Measurements from ENCODE around the gene STON1.
"Not testable (repeated sequence)": the region's sequence is repeated elsewhere in the genome, so short reads cannot be mapped to it uniquely, and the experiment has no call there.

The STON1 gene

DNA sequence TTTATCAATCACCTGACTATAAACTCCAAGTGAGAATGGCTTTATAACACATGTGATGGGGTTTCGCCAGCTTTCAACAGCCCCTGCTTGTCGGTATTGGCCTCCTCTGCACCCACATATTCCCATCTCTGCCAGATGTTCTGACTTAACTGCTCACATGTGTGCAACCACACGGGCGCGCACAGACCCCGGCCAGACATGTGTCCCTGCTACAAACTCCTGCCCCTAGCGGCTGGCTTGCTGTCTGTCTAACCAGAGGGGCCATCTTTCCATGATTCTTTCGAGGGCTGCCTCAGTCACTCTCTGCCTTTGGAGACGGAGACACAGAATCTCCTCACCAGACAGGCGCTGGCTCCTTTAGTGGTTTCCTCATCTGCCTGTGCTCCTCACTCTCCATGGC is 15.3 kb downstream of the STON1 start:
- no CpG with 5 or more reads among the region's 10 CpGs for WGBS (ENCODE audit: insufficient coverage, insufficient read length)
- Histone ChIP-seq H3K27me3 (ENCODE audit: control insufficient read depth, insufficient read depth, low read length) (no peaks in the 10 kb centered on the region), H3K27ac (ENCODE audit: low read length) (no peak overlapping the region), H3K36me3 (ENCODE audit: control insufficient read depth, insufficient read depth, low read length) (no peaks in the 10 kb centered on the region), H3K4me1 (ENCODE audit: control insufficient read depth, insufficient read depth, low read length) (no peaks in the 10 kb centered on the region; the same call in 1 of the 2 replicates), H3K9me3 (ENCODE audit: control insufficient read depth, insufficient read depth, low read length) (no peaks in the 10 kb centered on the region; the same call in 1 of the 2 replicates), H3K4me3 (ENCODE audit: low read length) (no peak overlapping the region)
- no peak for DNase-seq (ENCODE audit: low read depth, low spot score)

GRCh38 chr2:48548840-48549239 is 18.9 kb downstream of the STON1 start:
- WGBS (ENCODE audit: insufficient coverage, insufficient read length): no CpG with 5 or more reads among the region's 5 CpGs

GRCh38 chr2:48549972-48550371 is 20.0 kb downstream of the STON1 start:
- Histone ChIP-seq H3K36me3 (ENCODE audit: control insufficient read depth, insufficient read depth, low read length) (no peaks in the 10 kb centered on the region), H3K4me1 (ENCODE audit: control insufficient read depth, insufficient read depth, low read length) (no peaks in the 10 kb centered on the region; the same call in 1 of the 2 replicates), H3K27ac (ENCODE audit: low read length) (no peak overlapping the region), H3K9me3 (ENCODE audit: control insufficient read depth, insufficient read depth, low read length) (no peaks in the 10 kb centered on the region), H3K27me3 (ENCODE audit: control insufficient read depth, insufficient read depth, low read length) (no peaks in the 10 kb centered on the region), H3K4me3 (ENCODE audit: low read length) (no peak overlapping the region)
- DNase-seq (ENCODE audit: low read depth, low spot score): no peak
- WGBS (ENCODE audit: insufficient coverage, insufficient read length): no CpG with 5 or more reads among the region's 3 CpGs

More at GRCh38 chr2:48548840-48549239, 18.9 kb downstream of the STON1 start:
- Histone ChIP-seq H3K9me3 (ENCODE audit: control insufficient read depth, insufficient read depth, low read length) (no peaks in the 10 kb centered on the region), H3K27ac (ENCODE audit: low read length) (no peak overlapping the region), H3K27me3 (ENCODE audit: control insufficient read depth, insufficient read depth, low read length) (no peaks in the 10 kb centered on the region), H3K4me3 (ENCODE audit: low read length) (no peak overlapping the region), H3K36me3 (ENCODE audit: control insufficient read depth, insufficient read depth, low read length) (no peaks in the 10 kb centered on the region), H3K4me1 (ENCODE audit: control insufficient read depth, insufficient read depth, low read length) (no peaks in the 10 kb centered on the region; the same call in 1 of the 2 replicates)
- DNase-seq (ENCODE audit: low read depth, low spot score): no peak

- H3K4me3 ChIP-seq (ENCODE audit: low read length): no peak overlapping the region
- no peaks in the 10 kb centered on the region for H3K9me3 ChIP-seq (ENCODE audit: control insufficient read depth, insufficient read depth, low read length)
- H3K27ac ChIP-seq (ENCODE audit: low read length): no peak overlapping the region
- no CpG with 5 or more reads among the region's 4 CpGs for WGBS (ENCODE audit: insufficient coverage, insufficient read length)
- no peaks in the 10 kb centered on the region for H3K4me1 ChIP-seq (ENCODE audit: control insufficient read depth, insufficient read depth, low read length)
- H3K27me3 ChIP-seq (ENCODE audit: control insufficient read depth, insufficient read depth, low read length): no peaks in the 10 kb centered on the region
- H3K36me3 ChIP-seq (ENCODE audit: control insufficient read depth, insufficient read depth, low read length): no peaks in the 10 kb centered on the region
- DNase-seq (ENCODE audit: low read depth, low spot score): no peak
Measured at GRCh38 chr2:48551548-48551947, 21.6 kb downstream of the STON1 start.

DNA sequence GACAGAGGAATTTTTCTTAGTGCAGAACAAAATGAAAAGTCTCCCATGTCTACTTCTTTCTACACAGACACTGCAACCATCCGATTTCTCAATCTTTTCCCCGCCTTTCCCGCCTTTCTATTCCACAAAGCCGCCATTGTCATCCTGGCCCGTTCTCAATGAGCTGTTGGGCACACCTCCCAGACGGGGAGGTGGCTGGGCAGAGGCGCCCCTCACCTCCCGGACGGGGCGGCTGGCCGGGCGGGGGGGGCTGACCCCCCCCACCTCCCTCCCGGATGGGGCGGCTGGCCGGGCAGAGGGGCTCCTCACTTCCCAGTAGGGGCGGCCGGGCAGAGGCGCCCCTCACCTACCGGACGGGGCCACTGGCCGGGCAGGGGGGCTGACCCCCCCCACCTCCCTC is 25.1 kb downstream of the STON1 start:
- H3K36me3 ChIP-seq (ENCODE audit: control insufficient read depth, insufficient read depth, low read length); H3K4me3 ChIP-seq (ENCODE audit: low read length); H3K27me3 ChIP-seq (ENCODE audit: control insufficient read depth, insufficient read depth, low read length); H3K9me3 ChIP-seq (ENCODE audit: control insufficient read depth, insufficient read depth, low read length); H3K27ac ChIP-seq (ENCODE audit: low read length); H3K4me1 ChIP-seq (ENCODE audit: control insufficient read depth, insufficient read depth, low read length); DNase-seq (ENCODE audit: low read depth, low spot score): not testable (repeated sequence)
- WGBS (ENCODE audit: insufficient coverage, insufficient read length): no CpG with 5 or more reads among the region's 21 CpGs

DNA sequence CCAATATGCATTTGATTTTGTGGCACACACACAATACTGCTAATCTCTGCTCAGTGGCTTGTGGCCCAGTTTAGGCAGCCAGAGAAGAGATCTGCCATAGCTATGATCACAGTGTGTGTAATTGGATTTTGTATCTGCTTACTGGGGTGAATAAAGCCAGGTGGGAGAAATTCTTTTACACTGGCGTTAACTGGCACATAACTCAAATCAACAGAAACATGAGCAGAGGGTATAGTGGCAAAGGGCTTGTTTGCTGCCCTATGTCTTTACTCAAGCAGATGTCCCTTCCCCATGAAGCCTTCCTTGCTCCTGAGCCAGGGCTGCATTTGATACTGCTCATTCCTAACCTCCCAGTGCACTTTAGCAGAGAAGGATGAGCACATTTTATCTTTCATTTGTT is 28.5 kb downstream of the STON1 start:
- WGBS (ENCODE audit: insufficient coverage, insufficient read length): no CpG with 5 or more reads among the region's 1 CpG
- Histone ChIP-seq H3K9me3 (ENCODE audit: control insufficient read depth, insufficient read depth, low read length) (no peaks in the 10 kb centered on the region), H3K36me3 (ENCODE audit: control insufficient read depth, insufficient read depth, low read length) (no peaks in the 10 kb centered on the region), H3K27me3 (ENCODE audit: control insufficient read depth, insufficient read depth, low read length) (no peaks in the 10 kb centered on the region), H3K27ac (ENCODE audit: low read length) (no peak overlapping the region), H3K4me1 (ENCODE audit: control insufficient read depth, insufficient read depth, low read length) (peaks cover 6% of the 10 kb centered on the region), H3K4me3 (ENCODE audit: low read length) (no peak overlapping the region)
- no peak for DNase-seq (ENCODE audit: low read depth, low spot score)

- no peak for DNase-seq (ENCODE audit: low read depth, low spot score)
- H3K27ac ChIP-seq (ENCODE audit: low read length): no peak overlapping the region
- H3K4me3 ChIP-seq (ENCODE audit: low read length): no peak overlapping the region
- no peaks in the 10 kb centered on the region for H3K36me3 ChIP-seq (ENCODE audit: control insufficient read depth, insufficient read depth, low read length)
- WGBS (ENCODE audit: insufficient coverage, insufficient read length): no CpG with 5 or more reads among the region's 5 CpGs
- H3K27me3 ChIP-seq (ENCODE audit: control insufficient read depth, insufficient read depth, low read length): no peaks in the 10 kb centered on the region
- H3K9me3 ChIP-seq (ENCODE audit: control insufficient read depth, insufficient read depth, low read length): no peaks in the 10 kb centered on the region
- H3K4me1 ChIP-seq (ENCODE audit: control insufficient read depth, insufficient read depth, low read length): peaks cover 6% of the 10 kb centered on the region
Measured at GRCh38 chr2:48560546-48561209, 30.7 kb downstream of the STON1 start.

DNA sequence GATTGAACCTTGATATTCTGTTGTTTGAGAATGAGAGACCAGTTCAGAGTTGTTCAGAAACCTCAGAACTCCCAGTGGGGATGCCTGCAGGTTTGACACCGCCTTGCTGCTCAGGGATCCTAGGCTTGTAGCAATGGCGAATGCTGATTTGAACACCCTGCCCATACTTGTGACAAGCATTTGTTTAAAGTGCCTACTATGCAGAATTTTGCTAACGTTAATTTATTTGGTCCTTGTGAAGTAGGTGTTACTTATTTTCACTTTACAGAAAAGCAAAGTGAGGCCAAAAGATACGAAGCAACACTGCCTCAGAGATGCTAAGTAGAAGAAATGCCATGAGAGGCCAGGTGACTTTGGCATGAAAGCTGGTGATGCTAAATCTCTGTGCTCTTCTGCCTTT is 32.3 kb downstream of the STON1 start:
- no peak overlapping the region for H3K4me3 ChIP-seq (ENCODE audit: low read length)
- H3K9me3 ChIP-seq (ENCODE audit: control insufficient read depth, insufficient read depth, low read length): no peaks in the 10 kb centered on the region
- WGBS (ENCODE audit: insufficient coverage, insufficient read length): no CpG with 5 or more reads among the region's 4 CpGs
- H3K27me3 ChIP-seq (ENCODE audit: control insufficient read depth, insufficient read depth, low read length): no peaks in the 10 kb centered on the region
- peaks cover 6% of the 10 kb centered on the region for H3K4me1 ChIP-seq (ENCODE audit: control insufficient read depth, insufficient read depth, low read length)
- no peaks in the 10 kb centered on the region for H3K36me3 ChIP-seq (ENCODE audit: control insufficient read depth, insufficient read depth, low read length)
- H3K27ac ChIP-seq (ENCODE audit: low read length): no peak overlapping the region
- DNase-seq (ENCODE audit: low read depth, low spot score): no peak

DNA sequence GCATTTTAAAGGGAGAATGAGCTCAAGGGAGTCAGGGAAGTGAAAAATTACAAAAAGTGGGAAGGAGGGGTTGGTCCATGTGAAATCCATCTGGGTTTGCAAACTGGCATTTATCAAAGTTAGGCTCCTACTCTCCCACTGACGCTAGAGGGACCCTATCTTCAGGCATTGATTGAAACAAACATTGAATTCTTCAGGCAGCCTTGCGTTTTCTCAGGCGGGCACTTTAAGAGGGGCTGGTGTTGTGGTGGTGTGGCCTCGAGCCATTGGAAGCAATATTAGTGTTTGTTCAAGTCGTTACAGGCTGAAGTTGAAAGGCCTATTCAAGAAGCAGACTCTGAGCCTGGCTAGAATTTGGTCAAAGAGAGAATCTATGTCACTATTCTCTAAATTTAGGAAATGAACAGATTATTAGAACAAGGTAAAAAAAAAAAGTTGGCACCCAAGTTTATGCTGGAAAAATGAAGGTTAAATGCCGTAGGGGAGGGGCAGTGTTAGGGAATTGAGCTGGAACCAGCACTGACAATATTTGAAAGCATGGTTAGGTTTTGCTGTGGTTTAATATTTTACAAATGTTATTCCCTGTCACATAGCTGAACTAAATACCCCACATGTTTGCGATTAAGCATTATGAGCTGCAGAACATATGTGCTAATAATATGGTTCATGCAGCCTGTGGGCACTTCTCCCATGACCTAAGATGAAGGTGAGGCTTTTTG is 36.8 kb downstream of the STON1 start:
- H3K9me3 ChIP-seq (ENCODE audit: control insufficient read depth, insufficient read depth, low read length): no peaks in the 10 kb centered on the region
- H3K36me3 ChIP-seq (ENCODE audit: control insufficient read depth, insufficient read depth, low read length): no peaks in the 10 kb centered on the region
- no peak overlapping the region for H3K27ac ChIP-seq (ENCODE audit: low read length)
- no peak for DNase-seq (ENCODE audit: low read depth, low spot score)
- no peaks in the 10 kb centered on the region for H3K27me3 ChIP-seq (ENCODE audit: control insufficient read depth, insufficient read depth, low read length)
- H3K4me1 ChIP-seq (ENCODE audit: control insufficient read depth, insufficient read depth, low read length): no peaks in the 10 kb centered on the region
- WGBS (ENCODE audit: insufficient coverage, insufficient read length): no CpG with 5 or more reads among the region's 7 CpGs
- no peak overlapping the region for H3K4me3 ChIP-seq (ENCODE audit: low read length)

- no peaks in the 10 kb centered on the region for H3K36me3 ChIP-seq (ENCODE audit: control insufficient read depth, insufficient read depth, low read length)
- no peak for DNase-seq (ENCODE audit: low read depth, low spot score)
- WGBS (ENCODE audit: insufficient coverage, insufficient read length): no CpG with 5 or more reads among the region's 4 CpGs
- no peaks in the 10 kb centered on the region for H3K9me3 ChIP-seq (ENCODE audit: control insufficient read depth, insufficient read depth, low read length)
- no peak overlapping the region for H3K4me3 ChIP-seq (ENCODE audit: low read length)
- no peaks in the 10 kb centered on the region for H3K27me3 ChIP-seq (ENCODE audit: control insufficient read depth, insufficient read depth, low read length)
- no peaks in the 10 kb centered on the region for H3K4me1 ChIP-seq (ENCODE audit: control insufficient read depth, insufficient read depth, low read length)
- H3K27ac ChIP-seq (ENCODE audit: low read length): no peak overlapping the region
Measured at GRCh38 chr2:48567671-48568070, 37.7 kb downstream of the STON1 start.

GRCh38 chr2:48568547-48568946 is 38.6 kb downstream of the STON1 start:
- WGBS (ENCODE audit: insufficient coverage, insufficient read length): no CpG with 5 or more reads among the region's 4 CpGs
- Histone ChIP-seq H3K27me3 (ENCODE audit: control insufficient read depth, insufficient read depth, low read length) (no peaks in the 10 kb centered on the region), H3K27ac (ENCODE audit: low read length) (no peak overlapping the region), H3K4me3 (ENCODE audit: low read length) (no peak overlapping the region), H3K9me3 (ENCODE audit: control insufficient read depth, insufficient read depth, low read length) (no peaks in the 10 kb centered on the region), H3K36me3 (ENCODE audit: control insufficient read depth, insufficient read depth, low read length) (no peaks in the 10 kb centered on the region), H3K4me1 (ENCODE audit: control insufficient read depth, insufficient read depth, low read length) (no peaks in the 10 kb centered on the region)
- no peak for DNase-seq (ENCODE audit: low read depth, low spot score)

Measured in iPS DF 6.9 (cell line).